Neural progenitor cell (in vitro differentiated cells): ENCODE measurements around the gene R3HDM2. TPM values are rescaled to one million over a fixed set of nuclear protein-coding genes. Genes with fewer than 3 reads are reported as not detected.

Experiments used
- DNase-seq: peaks from one replicate; pipeline ENCODE4 v3.0.0-alpha.2; 2016; ENCODE audit warnings: low spot score
- H2AFZ ChIP-seq: fragments of 200-600 bp; sonication (generic); replicated peaks from 2 replicates; pipeline ENCODE4 v1.6.1; 2016; ENCODE audit warnings: antibody characterized with exemption
- H3F3A ChIP-seq: fragments of 200-600 bp; sonication (generic); 2 replicates; pipeline ENCODE4 v1.6.1; 2016; ENCODE audit warnings: antibody characterized with exemption, low read depth
- H3K27ac ChIP-seq: fragments of 200-600 bp; sonication (generic); 2 replicates; pipeline ENCODE4 v1.5.1; 2016; ENCODE audit warnings: mild to moderate bottlenecking
- H3K27me3 ChIP-seq: fragments of 200-600 bp; sonication (generic); 2 replicates; pipeline ENCODE4 v1.6.1; 2016; ENCODE audit warnings: mild to moderate bottlenecking, moderate library complexity
- H3K36me3 ChIP-seq: fragments of 200-600 bp; sonication (generic); 2 replicates; pipeline ENCODE4 v1.5.1; 2016
- H3K4me1 ChIP-seq: fragments of 200-600 bp; sonication (generic); 2 replicates; pipeline ENCODE4 v1.6.1; 2016; ENCODE audit warnings: mixed run types
- H3K4me2 ChIP-seq: fragments of 200-600 bp; sonication (generic); 2 replicates; pipeline ENCODE4 v1.6.1; 2016
- H3K4me3 ChIP-seq: fragments of 200-600 bp; sonication (generic); 2 replicates; pipeline ENCODE4 v1.5.1; 2016
- H3K79me2 ChIP-seq: fragments of 200-600 bp; sonication (generic); 2 replicates; pipeline ENCODE4 v1.6.1; 2016; ENCODE audit warnings: low read depth
- H3K9ac ChIP-seq: fragments of 200-600 bp; sonication (generic); 2 replicates; pipeline ENCODE4 v1.6.1; 2016
- H3K9me3 ChIP-seq: fragments of 200-600 bp; sonication (generic); 2 replicates; pipeline ENCODE4 v1.5.1; 2016; ENCODE audit warnings: low read depth
- H4K20me1 ChIP-seq: fragments of 200-600 bp; sonication (generic); 2 replicates; pipeline ENCODE4 v1.6.1; 2016; ENCODE audit warnings: low read depth
- H3K27ac Mint-ChIP-seq: 3 replicates; pipeline ENCODE4 v1.8.0; 2021; ENCODE audit warnings: mixed read lengths
- H3K27me3 Mint-ChIP-seq: 2 replicates; pipeline ENCODE4 v1.8.0; 2022; ENCODE audit warnings: low read depth, mild to moderate bottlenecking, inconsistent platforms, moderate library complexity, mixed read lengths; ENCODE audit not compliant: insufficient read depth
- H3K36me3 Mint-ChIP-seq: 3 replicates; pipeline ENCODE4 v1.8.0; 2021; ENCODE audit warnings: mixed read lengths
- H3K4me1 Mint-ChIP-seq: 3 replicates; pipeline ENCODE4 v1.8.0; 2021; ENCODE audit warnings: mixed read lengths
- H3K4me3 Mint-ChIP-seq: 3 replicates; pipeline ENCODE4 v1.8.0; 2021; ENCODE audit warnings: mild to moderate bottlenecking, moderate library complexity, mixed read lengths
- H3K9me3 Mint-ChIP-seq: 3 replicates; pipeline ENCODE4 v1.8.0; 2020; ENCODE audit warnings: mixed read lengths
- CTCF ChIP-seq: fragments of 200-600 bp; sonication (generic); IDR thresholded peaks from 2 replicates; pipeline ENCODE4 v1.5.1; 2017; ENCODE audit warnings: antibody characterized with exemption, mild to moderate bottlenecking
- EZH2 ChIP-seq: fragments of 200-600 bp; sonication (generic); IDR thresholded peaks from 2 replicates; pipeline ENCODE4 v1.6.1; 2017; ENCODE audit warnings: antibody characterized with exemption, mild to moderate bottlenecking, moderate library complexity
- EZH2phosphoT487 ChIP-seq: fragments of 200-600 bp; sonication (generic); IDR thresholded peaks from 2 replicates; pipeline ENCODE4 v1.6.1; 2017; ENCODE audit warnings: antibody characterized with exemption
- total RNA-seq: library from RNA; depleted of rRNA; stranded (reverse); fragments of >200 nt; gene quantifications from 2 replicates; pipeline ENCODE4 v1.2.3, GENCODE V29; 2015; ENCODE audit warnings: low replicate concordance

R3HDM2 gene
- total RNA-seq, 1 donor from 2014 or later = 40.0 TPM

GRCh38 chr12:57388425-57388824 lies 42.4 kb downstream of the R3HDM2 start:
- H3K27ac Mint-ChIP-seq = no peak overlapping the region
- H3K9me3 Mint-ChIP-seq = no peaks in the 10 kb centered on the region
- Histone ChIP-seq H2AFZ (no peak overlapping the region), H3K4me1 (no peaks in the 10 kb centered on the region), H3K9ac (no peak overlapping the region), H3K9me3 (no peaks in the 10 kb centered on the region), H3K27ac (no peak overlapping the region), H3K36me3 (no peaks in the 10 kb centered on the region), H3F3A (no peaks in the 10 kb centered on the region), H4K20me1 (no peaks in the 10 kb centered on the region), H3K4me3 (no peak overlapping the region), H3K27me3 (no peaks in the 10 kb centered on the region), H3K79me2 (no peaks in the 10 kb centered on the region), H3K4me2 (no peak overlapping the region)
- DNase-seq = no peak
- H3K27me3 Mint-ChIP-seq = peaks cover 2% of the 10 kb centered on the region
- H3K36me3 Mint-ChIP-seq = peaks cover 14% of the 10 kb centered on the region
- no peak for TF ChIP-seq EZH2phosphoT487
- peaks cover 9% of the 10 kb centered on the region for H3K4me1 Mint-ChIP-seq
- no peak overlapping the region for H3K4me3 Mint-ChIP-seq

- Histone ChIP-seq H3K79me2 (no peaks in the 10 kb centered on the region), H3K27me3 (no peaks in the 10 kb centered on the region), H2AFZ (no peak overlapping the region), H4K20me1 (no peaks in the 10 kb centered on the region), H3K4me1 (no peaks in the 10 kb centered on the region), H3F3A (no peaks in the 10 kb centered on the region), H3K27ac (no peak overlapping the region), H3K9ac (no peak overlapping the region), H3K36me3 (no peaks in the 10 kb centered on the region), H3K4me2 (no peak overlapping the region), H3K4me3 (no peak overlapping the region), H3K9me3 (no peaks in the 10 kb centered on the region)
- no peak for DNase-seq
- TF ChIP-seq EZH2phosphoT487 = no peak
- TF ChIP-seq EZH2 = no peak
- TF ChIP-seq CTCF = no peak
- Mint-ChIP-seq H3K4me3 (no peak overlapping the region), H3K4me1 (peaks cover 9% of the 10 kb centered on the region), H3K9me3 (no peaks in the 10 kb centered on the region), H3K27me3 (peaks cover 2% of the 10 kb centered on the region), H3K27ac (no peak overlapping the region), H3K36me3 (peaks cover 11% of the 10 kb centered on the region)
Measured at GRCh38 chr12:57386187-57386720, 44.6 kb downstream of the R3HDM2 start.

GRCh38 chr12:57385586-57385985 lies 45.3 kb downstream of the R3HDM2 start:
- H3F3A ChIP-seq = no peaks in the 10 kb centered on the region
- no peak for TF ChIP-seq EZH2phosphoT487
- no peak for TF ChIP-seq CTCF
- no peak for TF ChIP-seq EZH2
- H3K9me3 ChIP-seq = no peaks in the 10 kb centered on the region
- no peaks in the 10 kb centered on the region for H3K27me3 ChIP-seq
- Mint-ChIP-seq H3K4me1 (peaks cover 9% of the 10 kb centered on the region), H3K36me3 (peaks cover 14% of the 10 kb centered on the region), H3K27me3 (peaks cover 2% of the 10 kb centered on the region), H3K4me3 (no peak overlapping the region), H3K9me3 (no peaks in the 10 kb centered on the region), H3K27ac (no peak overlapping the region)
- no peaks in the 10 kb centered on the region for H3K4me1 ChIP-seq
- H3K79me2 ChIP-seq = no peaks in the 10 kb centered on the region
- no peaks in the 10 kb centered on the region for H4K20me1 ChIP-seq
- no peak overlapping the region for H3K9ac ChIP-seq
- no peak overlapping the region for H3K4me2 ChIP-seq
- DNase-seq = no peak
- H3K27ac ChIP-seq = no peak overlapping the region
- no peak overlapping the region for H2AFZ ChIP-seq
- no peaks in the 10 kb centered on the region for H3K36me3 ChIP-seq
- no peak overlapping the region for H3K4me3 ChIP-seq

DNA sequence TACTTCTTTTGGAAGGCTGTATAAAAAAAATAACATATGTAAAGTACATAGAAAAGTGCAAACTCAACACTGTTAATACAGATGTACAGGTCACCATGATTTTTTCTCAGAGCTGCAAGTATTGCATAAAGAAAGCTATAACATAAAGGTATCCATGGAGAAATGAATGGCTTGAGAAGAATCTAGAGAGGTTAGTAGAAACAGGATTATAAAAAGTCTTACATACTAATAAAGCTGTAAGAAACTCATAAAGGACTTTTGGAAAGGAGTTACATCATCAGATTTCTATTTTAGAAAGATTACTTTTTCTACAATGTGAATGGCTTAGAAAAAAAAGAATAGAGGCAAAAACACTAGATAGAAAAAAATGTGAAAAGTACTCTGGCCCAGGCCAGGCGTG lies 46.4 kb downstream of the R3HDM2 start:
- Mint-ChIP-seq H3K4me1 (peaks cover 7% of the 10 kb centered on the region), H3K27me3 (peaks cover 2% of the 10 kb centered on the region), H3K27ac (no peak overlapping the region), H3K4me3 (no peak overlapping the region), H3K9me3 (no peaks in the 10 kb centered on the region), H3K36me3 (peaks cover 15% of the 10 kb centered on the region)
- H4K20me1 ChIP-seq = no peaks in the 10 kb centered on the region
- H3F3A ChIP-seq = no peaks in the 10 kb centered on the region
- no peak overlapping the region for H3K4me2 ChIP-seq
- TF ChIP-seq EZH2 = no peak
- no peak for TF ChIP-seq EZH2phosphoT487
- TF ChIP-seq CTCF = no peak
- no peak overlapping the region for H3K27ac ChIP-seq
- no peak overlapping the region for H3K9ac ChIP-seq
- no peak for DNase-seq
- no peaks in the 10 kb centered on the region for H3K27me3 ChIP-seq
- no peak overlapping the region for H3K4me3 ChIP-seq
- no peaks in the 10 kb centered on the region for H3K79me2 ChIP-seq
- no peaks in the 10 kb centered on the region for H3K4me1 ChIP-seq
- H3K36me3 ChIP-seq = no peaks in the 10 kb centered on the region
- no peak overlapping the region for H2AFZ ChIP-seq
- H3K9me3 ChIP-seq = no peaks in the 10 kb centered on the region
